GM12878 (cell line): Measurements from ENCODE around the gene ANKRD44. TPM values are rescaled to one million over a fixed set of nuclear protein-coding genes. Genes with fewer than 3 reads are reported as not detected.

Experiments
- ATAC-seq: fragments of 200-7000 bp; cut with Tn5 transposase; 3 replicates; pipeline ENCODE4 v1.9.1; 2020; ENCODE audit warnings: mild to moderate bottlenecking, moderate library complexity
- BruUV-seq: library from RNA; stranded (reverse); fragments of 400-500 nt; replicated peaks from 2 replicates; lab custom pipeline; 2021; lab: Mats Ljungman, UMichigan
- CTCF ChIA-PET: fragments of 300-600 bp; sonication (Branson Sonifier 250); formaldehyde crosslinking; extraction: SDS; loops from one replicate; lab custom pipeline; 2021; ENCODE audit warnings: inconsistent platforms; lab: Yijun Ruan, JAX
- POLR2A ChIA-PET: fragments of 350-600 bp; formaldehyde crosslinking; extraction: SDS; loops from one replicate; lab custom pipeline; 2021; ENCODE audit warnings: inconsistent platforms; lab: Charles Lee
- RAD21 ChIA-PET: fragments of 300-600 bp; sonication (Branson Sonifier 250); formaldehyde crosslinking; loops from one replicate; lab custom pipeline; 2023; ENCODE audit warnings: antibody characterized with exemption; ENCODE audit not compliant: unreplicated experiment; lab: Charles Lee
- SMC1A ChIA-PET: fragments of 300-600 bp; sonication (Branson Sonifier 250); formaldehyde crosslinking; loops from one replicate; lab custom pipeline; 2023; ENCODE audit not compliant: unreplicated experiment, uncharacterized antibody; lab: Charles Lee
- DNase-seq: peaks from one replicate; pipeline ENCODE4 v3.0.0-alpha.2; 2011; ENCODE audit warnings: low read depth, low spot score
- FAIRE-seq: peaks from 3 replicates; lab custom pipeline; 2011; peaks lifted over from hg19 to GRCh38; lab: Jason Lieb, UNC
- H2AFZ ChIP-seq: 2 replicates; pipeline ENCODE4 v1.6.0; 2011; ENCODE audit warnings: low read depth, low read length, control low read depth; ENCODE audit not compliant: control insufficient read depth
- H3K27ac ChIP-seq: 2 replicates; pipeline ENCODE4 v1.5.1; 2011; ENCODE audit warnings: control low read depth; ENCODE audit not compliant: control insufficient read depth, insufficient read depth
- H3K27me3 ChIP-seq, 2 experiments: replicated peaks in 1 of 2; 2 replicates each; pipeline versions ENCODE4 v1.6.0 to v1.6.1; 2011; ENCODE audit warnings: low read length in 1 of 2; ENCODE audit not compliant: control insufficient read depth in 2 of 2, insufficient read depth in 2 of 2
- H3K36me3 ChIP-seq, 2 experiments: 2 replicates each; pipeline ENCODE4 v1.5.1; 2011; ENCODE audit warnings: low read length in 1 of 2; ENCODE audit not compliant: control insufficient read depth in 2 of 2, insufficient read depth in 2 of 2
- H3K4me1 ChIP-seq: 2 replicates; pipeline ENCODE4 v1.6.1; 2011; ENCODE audit warnings: mild to moderate bottlenecking, low read length, moderate library complexity, mixed read lengths; ENCODE audit not compliant: control insufficient read depth, insufficient read depth
- H3K4me2 ChIP-seq: 2 replicates; pipeline ENCODE4 v1.6.0; 2011; ENCODE audit warnings: control low read depth; ENCODE audit not compliant: control insufficient read depth, insufficient read depth
- H3K4me3 ChIP-seq: fragments of 200-600 bp; sonication (generic); 2 replicates; pipeline ENCODE4 v1.5.1; 2016
- H3K79me2 ChIP-seq: 2 replicates; pipeline ENCODE4 v1.6.0; 2011; ENCODE audit warnings: low read length; ENCODE audit not compliant: control insufficient read depth, insufficient read depth
- H3K9ac ChIP-seq: 2 replicates; pipeline ENCODE4 v1.8.0; 2011; ENCODE audit warnings: low read length, control low read depth, mixed read lengths; ENCODE audit not compliant: control insufficient read depth, insufficient read depth
- H3K9me3 ChIP-seq: replicated peaks from 3 replicates; pipeline ENCODE4 v1.5.1; 2011; ENCODE audit warnings: mild to moderate bottlenecking, low read length; ENCODE audit not compliant: control insufficient read depth, insufficient read depth
- H4K20me1 ChIP-seq: 2 replicates; pipeline ENCODE4 v1.6.0; 2011; ENCODE audit not compliant: control insufficient read depth, insufficient read depth
- FOS ChIP-seq: IDR thresholded peaks from 3 replicates; pipeline ENCODE4 v1.6.1; 2011; ENCODE audit warnings: borderline replicate concordance; ENCODE audit not compliant: insufficient read length; ENCODE audit errors: extremely low read depth
- FOXK2 ChIP-seq: fragments of 450-650 bp; IDR thresholded peaks from 2 replicates; pipeline ENCODE4 v1.6.1; 2017; ENCODE audit warnings: mild to moderate bottlenecking, moderate library complexity
- FOXM1 ChIP-seq: IDR thresholded peaks from 2 replicates; pipeline ENCODE4 v1.6.1; 2012; ENCODE audit warnings: low read depth, mild to moderate bottlenecking, inconsistent platforms, low read length, moderate library complexity
- HDGF ChIP-seq: fragments of 450-650 bp; IDR thresholded peaks from 2 replicates; pipeline ENCODE4 v1.6.1; 2016; ENCODE audit warnings: antibody characterized with exemption
- IKZF2 ChIP-seq, 2 experiments: fragments of 450-650 bp; IDR thresholded peaks; 2 replicates each; pipeline ENCODE4 v1.6.1; 2017; ENCODE audit warnings: mild to moderate bottlenecking in 2 of 2, moderate library complexity in 2 of 2
- NFYA ChIP-seq: IDR thresholded peaks from 2 replicates; pipeline ENCODE4 v1.6.1; 2011; ENCODE audit warnings: low read depth, mild to moderate bottlenecking, low read length, improper control_type of control experiment, borderline replicate concordance
- PAX8 ChIP-seq: fragments of 450-650 bp; IDR thresholded peaks from 2 replicates; pipeline ENCODE4 v1.6.1; 2017; ENCODE audit warnings: mild to moderate bottlenecking, moderate library complexity
- RFX5 ChIP-seq: IDR thresholded peaks from 2 replicates; pipeline ENCODE4 v1.6.1; 2011; ENCODE audit warnings: low read depth, low read length, improper control_type of control experiment
- SREBF2 ChIP-seq: IDR thresholded peaks from 2 replicates; pipeline ENCODE4 v1.6.1; 2012; ENCODE audit warnings: mild to moderate bottlenecking, low read length
- STAT3 ChIP-seq: IDR thresholded peaks from 2 replicates; pipeline ENCODE4 v1.6.1; 2011; ENCODE audit warnings: low read depth, low read length, improper control_type of control experiment
- WRNIP1 ChIP-seq: IDR thresholded peaks from 2 replicates; pipeline ENCODE4 v1.6.1; 2011; ENCODE audit warnings: low read depth, low read length, improper control_type of control experiment, borderline replicate concordance
- WGBS: methylation state at CpG from one replicate; pipeline ENCODE4 v1.1.6; 2016; ENCODE audit warnings: low lambda C conversion rate; ENCODE audit not compliant: insufficient replicate concordance, insufficient coverage; ENCODE audit errors: missing lambda C conversion rate; 5-methylcytosine and 5-hydroxymethylcytosine counted together
- in situ Hi-C: fragments of 300-500 bp; cut with MboI; formaldehyde crosslinking; loops from 9 replicates; pipeline ENCODE4 v1.14.3; 2018; ENCODE audit warnings: mixed read lengths
- intact Hi-C: fragments of 100-400 bp; cut with micrococcal nuclease; formaldehyde crosslinking; loops from one replicate; pipeline ENCODE4 v1.14.2; 2022; ENCODE audit not compliant: unreplicated experiment
- polyA plus RNA-seq, 11 experiments: library from polyadenylated mRNA; depleted of rRNA in 4 of 11; unstranded in 6 of 11; stranded (reverse) in 5 of 11; fragments of >200 nt; fragmentation: Nextera tagmentation in 4 of 11; fragmentation: Illumina TruSeq in 1 of 11; extraction: Ambion mirVana in 4 of 11; extraction: Trizol in 1 of 11; gene quantifications; 1 replicate in 1 of 11; 2 replicates in 10 of 11; pipeline versions ENCODE4 v1.2.1 to v1.2.3, GENCODE V29; 2011 to 2016; ENCODE audit warnings: inconsistent platforms in 2 of 11, missing spikeins in 2 of 11, low read depth in 1 of 11
- total RNA-seq, 4 experiments: library from RNA; depleted of rRNA in 3 of 4; stranded (reverse); fragments of >200 nt in 3 of 4; fragmentation: Illumina TruSeq in 1 of 4; extraction: Trizol in 1 of 4; gene quantifications; 2 replicates each; pipeline versions ENCODE4 v1.2.1 to v1.2.3, GENCODE V29; 2013 to 2021
- TF ChIP-seq, protein P1 (sequence below): IDR thresholded peaks from 2 replicates; pipeline ENCODE4 v1.6.1; 2012; ENCODE audit warnings: low read depth, low read length, improper control_type of control experiment
- TF ChIP-seq, protein P2 (sequence below): fragments of 450-650 bp; IDR thresholded peaks from 2 replicates; pipeline ENCODE4 v1.6.1; 2017; ENCODE audit warnings: mild to moderate bottlenecking, moderate library complexity
- TF ChIP-seq, protein P3 (sequence below): IDR thresholded peaks from 2 replicates; pipeline ENCODE4 v1.6.1; 2011; ENCODE audit warnings: low read depth, low read length, improper control_type of control experiment, borderline replicate concordance

ANKRD44 gene
- total and polyA plus RNA-seq, 10 of the 15 experiments (the other 5 are each of a cell fraction or from before 2014, with no cell fraction given), result 19.1 to 99.1 (median 59.6) TPM

DNA sequence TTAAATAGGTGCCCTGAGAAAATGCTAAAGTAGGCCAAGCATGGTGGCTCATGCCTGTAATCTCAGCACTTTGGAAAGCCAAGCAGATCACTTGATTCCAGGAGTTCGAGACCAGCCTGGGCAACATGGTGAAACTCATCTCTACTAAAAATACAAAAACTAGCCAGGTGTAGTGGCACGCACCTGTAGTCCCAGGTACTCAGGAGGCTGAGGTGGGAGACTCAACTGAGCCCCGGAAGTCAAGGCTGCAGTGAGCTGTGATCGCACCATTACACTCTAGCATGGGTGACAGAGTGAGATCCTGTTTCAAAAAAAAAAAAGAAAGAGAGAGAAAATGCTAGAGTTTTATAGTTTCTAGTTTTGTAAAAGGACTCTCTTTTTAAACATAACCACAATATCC, 12.0 kb downstream of the ANKRD44 start (continued):
- TF ChIP-seq, protein P1, sequence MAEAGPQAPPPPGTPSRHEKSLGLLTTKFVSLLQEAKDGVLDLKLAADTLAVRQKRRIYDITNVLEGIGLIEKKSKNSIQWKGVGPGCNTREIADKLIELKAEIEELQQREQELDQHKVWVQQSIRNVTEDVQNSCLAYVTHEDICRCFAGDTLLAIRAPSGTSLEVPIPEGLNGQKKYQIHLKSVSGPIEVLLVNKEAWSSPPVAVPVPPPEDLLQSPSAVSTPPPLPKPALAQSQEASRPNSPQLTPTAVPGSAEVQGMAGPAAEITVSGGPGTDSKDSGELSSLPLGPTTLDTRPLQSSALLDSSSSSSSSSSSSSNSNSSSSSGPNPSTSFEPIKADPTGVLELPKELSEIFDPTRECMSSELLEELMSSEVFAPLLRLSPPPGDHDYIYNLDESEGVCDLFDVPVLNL, result no peak
- TF ChIP-seq FOS (no peak), HDGF (no peak)

DNA sequence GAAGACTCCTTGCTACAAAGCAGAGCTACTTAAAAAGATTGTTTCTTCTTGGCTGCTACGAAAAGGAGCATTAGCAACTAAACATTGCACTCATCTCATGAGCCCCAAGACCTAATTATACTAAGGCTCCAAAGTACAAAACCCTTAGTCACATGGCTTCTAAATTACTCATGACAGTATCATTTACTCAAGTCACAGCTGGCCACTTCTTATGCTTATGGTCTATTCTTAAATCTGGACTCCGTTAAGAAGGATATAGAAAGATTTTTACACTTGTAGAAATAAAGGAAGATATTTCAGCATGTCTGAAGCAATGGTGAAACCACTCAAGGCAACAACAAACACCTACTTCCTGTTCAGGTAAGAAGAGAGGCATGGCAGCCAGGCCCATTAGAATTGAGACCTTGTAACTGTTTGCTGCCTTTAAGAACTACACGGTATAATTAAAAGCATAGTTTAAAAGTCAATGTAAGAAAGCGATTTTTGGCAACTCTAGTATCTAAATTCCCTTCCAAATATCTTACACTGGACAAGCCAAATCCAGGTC, 12.7 kb downstream of the ANKRD44 start:
- Histone ChIP-seq H3K27ac (peak overlapping the region; percentile 95), H3K79me2 (peaks cover 100% of the 10 kb centered on the region), H3K4me1 (peaks cover 77% of the 10 kb centered on the region), H3K27me3 (no peaks in the 10 kb centered on the region), H3K36me3 (peaks cover 0 to 4% of the 10 kb centered on the region in 2 experiments; a peak in 1 of 4 replicates), H3K9me3 (no peaks in the 10 kb centered on the region; the same call in 1 of the 3 replicates), H4K20me1 (no peaks in the 10 kb centered on the region), H3K9ac (0 out of 2 replicates have a peak overlapping the region, but pooled peaks have one; percentile 46), H3K4me2 (peak overlapping the region; percentile 77), H3K4me3 (peak overlapping the region; percentile 56; the same call in 1 of the 2 replicates), H2AFZ (no peak overlapping the region)
- ChIA-PET POLR2A (interaction anchor here (0.7 to 7.2 kb wide), 12 partner anchors 8 to 100 kb away, joined by 3 to 139 read pairs (median 4); partner anchors contain the start of gene ANKRD44), CTCF (interaction anchor here (1.0 to 6.1 kb wide), 6 partner anchors 8 to 103 kb away, joined by 3 to 94 read pairs (median 4); no protein-coding TSS in a partner anchor), RAD21 (interaction anchor here (1.0 to 20.1 kb wide), 13 partner anchors 8 to 152 kb away, joined by 3 to 408 read pairs (median 4); partner anchors contain the start of gene ANKRD44), SMC1A (interaction anchor here (1.2 to 20.5 kb wide), 14 partner anchors 8 to 184 kb away, joined by 3 to 433 read pairs (median 8); no protein-coding TSS in a partner anchor)
- ATAC-seq (peak; percentile 59), FAIRE-seq (no peak), DNase-seq (no peak)
- WGBS, result 3% methylated on average over 4 of the region's 4 CpGs
- in situ Hi-C loops (no loop called here), intact Hi-C loops (no loop called here)
- no TSS peak for BruUV-seq
- TF ChIP-seq NFYA (no peak), RFX5 (no peak), SREBF2 (no peak), FOXK2 (no peak), STAT3 (no peak), PAX8 (no peak), FOXM1 (no peak), IKZF2 (IDR thresholded peaks at IDR 0.05) (no peak), WRNIP1 (no peak)
- TF ChIP-seq, protein P2, sequence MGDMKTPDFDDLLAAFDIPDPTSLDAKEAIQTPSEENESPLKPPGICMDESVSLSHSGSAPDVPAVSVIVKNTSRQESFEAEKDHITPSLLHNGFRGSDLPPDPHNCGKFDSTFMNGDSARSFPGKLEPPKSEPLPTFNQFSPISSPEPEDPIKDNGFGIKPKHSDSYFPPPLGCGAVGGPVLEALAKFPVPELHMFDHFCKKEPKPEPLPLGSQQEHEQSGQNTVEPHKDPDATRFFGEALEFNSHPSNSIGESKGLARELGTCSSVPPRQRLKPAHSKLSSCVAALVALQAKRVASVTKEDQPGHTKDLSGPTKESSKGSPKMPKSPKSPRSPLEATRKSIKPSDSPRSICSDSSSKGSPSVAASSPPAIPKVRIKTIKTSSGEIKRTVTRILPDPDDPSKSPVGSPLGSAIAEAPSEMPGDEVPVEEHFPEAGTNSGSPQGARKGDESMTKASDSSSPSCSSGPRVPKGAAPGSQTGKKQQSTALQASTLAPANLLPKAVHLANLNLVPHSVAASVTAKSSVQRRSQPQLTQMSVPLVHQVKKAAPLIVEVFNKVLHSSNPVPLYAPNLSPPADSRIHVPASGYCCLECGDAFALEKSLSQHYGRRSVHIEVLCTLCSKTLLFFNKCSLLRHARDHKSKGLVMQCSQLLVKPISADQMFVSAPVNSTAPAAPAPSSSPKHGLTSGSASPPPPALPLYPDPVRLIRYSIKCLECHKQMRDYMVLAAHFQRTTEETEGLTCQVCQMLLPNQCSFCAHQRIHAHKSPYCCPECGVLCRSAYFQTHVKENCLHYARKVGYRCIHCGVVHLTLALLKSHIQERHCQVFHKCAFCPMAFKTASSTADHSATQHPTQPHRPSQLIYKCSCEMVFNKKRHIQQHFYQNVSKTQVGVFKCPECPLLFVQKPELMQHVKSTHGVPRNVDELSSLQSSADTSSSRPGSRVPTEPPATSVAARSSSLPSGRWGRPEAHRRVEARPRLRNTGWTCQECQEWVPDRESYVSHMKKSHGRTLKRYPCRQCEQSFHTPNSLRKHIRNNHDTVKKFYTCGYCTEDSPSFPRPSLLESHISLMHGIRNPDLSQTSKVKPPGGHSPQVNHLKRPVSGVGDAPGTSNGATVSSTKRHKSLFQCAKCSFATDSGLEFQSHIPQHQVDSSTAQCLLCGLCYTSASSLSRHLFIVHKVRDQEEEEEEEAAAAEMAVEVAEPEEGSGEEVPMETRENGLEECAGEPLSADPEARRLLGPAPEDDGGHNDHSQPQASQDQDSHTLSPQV, result no peak
- TF ChIP-seq, protein P3, sequence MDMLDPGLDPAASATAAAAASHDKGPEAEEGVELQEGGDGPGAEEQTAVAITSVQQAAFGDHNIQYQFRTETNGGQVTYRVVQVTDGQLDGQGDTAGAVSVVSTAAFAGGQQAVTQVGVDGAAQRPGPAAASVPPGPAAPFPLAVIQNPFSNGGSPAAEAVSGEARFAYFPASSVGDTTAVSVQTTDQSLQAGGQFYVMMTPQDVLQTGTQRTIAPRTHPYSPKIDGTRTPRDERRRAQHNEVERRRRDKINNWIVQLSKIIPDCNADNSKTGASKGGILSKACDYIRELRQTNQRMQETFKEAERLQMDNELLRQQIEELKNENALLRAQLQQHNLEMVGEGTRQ, result peak; percentile 12; the same call in 1 of the 2 replicates
